ENCODE data around the gene FGFR4. TPM values are rescaled to one million over a fixed set of nuclear protein-coding genes. Genes with fewer than 3 reads are reported as not detected.

FGFR4 gene
- total RNA-seq, 1 donor from 2014 or later = 35.2 TPM

DNA sequence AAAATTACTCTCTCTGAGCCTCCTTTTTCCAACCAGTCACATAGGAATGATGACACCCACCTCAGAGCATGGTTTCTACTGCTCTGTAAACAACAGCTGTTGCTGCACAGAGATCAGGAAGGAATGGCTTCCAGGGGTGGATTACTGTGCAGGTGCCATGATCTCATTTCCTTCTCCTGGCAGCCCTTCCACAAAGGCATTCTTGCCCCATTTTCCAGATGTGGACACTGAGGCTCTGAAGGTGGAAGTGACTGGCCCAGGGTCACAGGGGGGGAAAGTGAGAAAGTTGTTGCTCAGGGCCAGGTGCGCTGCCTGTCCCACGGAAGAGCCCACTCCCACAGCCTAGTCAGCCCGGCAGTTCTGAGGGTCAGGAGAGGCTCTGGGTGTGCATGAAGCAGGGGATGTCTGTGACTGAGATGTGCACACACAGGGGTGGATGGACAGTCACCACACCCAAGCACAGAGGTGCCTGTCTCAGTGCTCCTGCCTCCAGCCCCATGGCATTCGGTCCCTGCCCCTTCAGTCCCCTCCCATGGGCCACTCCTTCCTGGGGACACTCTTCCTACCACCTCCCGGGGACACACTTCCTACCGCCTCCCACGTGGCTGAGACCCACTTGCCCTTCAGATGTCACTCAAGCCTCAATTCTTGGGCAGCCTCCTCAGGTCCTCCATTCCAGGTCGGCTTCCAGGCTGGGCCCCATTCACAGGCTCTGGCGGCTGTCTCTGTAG lies 17.0 kb downstream of the FGFR4 start:
- no peak for DNase-seq (ENCODE audit: low read depth)

- DNase-seq (ENCODE audit: low read depth) = no peak
These were observed 19.2 kb downstream of the FGFR4 start for GRCh38 chr5:177105691-177106476.

DNA sequence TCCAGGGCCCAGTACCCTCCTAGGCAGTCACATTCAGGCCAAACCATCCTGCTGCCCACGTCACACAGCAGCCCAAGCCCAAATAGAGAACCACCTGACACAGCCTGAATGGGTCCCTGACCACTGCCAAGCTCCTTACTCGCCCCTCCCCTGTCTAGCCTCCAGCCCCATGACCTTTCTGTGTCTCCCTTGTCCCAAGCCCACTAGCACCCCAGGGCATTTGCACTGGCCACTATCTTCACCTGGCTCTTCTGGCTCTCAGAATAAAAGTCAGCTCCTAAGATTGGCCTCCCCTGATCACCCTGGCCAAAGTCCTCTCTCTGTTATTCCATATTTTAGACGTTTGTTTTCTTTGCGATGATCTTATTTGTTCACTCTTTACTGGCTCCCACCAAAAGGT lies 20.4 kb downstream of the FGFR4 start:
- no peak for DNase-seq (ENCODE audit: low read depth)

DNA sequence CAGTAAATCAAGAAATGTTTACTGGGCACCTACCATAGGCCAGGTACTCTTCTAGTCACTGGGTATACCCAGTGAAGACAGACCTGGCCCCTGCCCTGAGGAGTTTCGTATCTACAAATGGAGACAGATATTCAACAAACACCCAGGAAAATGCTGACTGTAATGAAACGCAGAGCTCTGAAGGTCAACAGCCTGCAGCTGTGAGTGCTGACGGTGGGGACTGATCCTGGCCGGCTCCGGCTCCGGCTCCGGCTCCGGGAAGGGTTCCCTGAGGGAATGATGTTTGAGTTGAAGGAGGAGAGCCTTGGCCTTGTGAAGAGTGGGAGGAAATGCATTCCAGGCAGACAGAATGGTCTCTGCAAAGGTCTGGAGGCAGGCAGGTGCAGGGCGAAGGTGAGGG lies 23.1 kb downstream of the FGFR4 start:
- no peak for DNase-seq (ENCODE audit: low read depth)

GRCh38 chr5:177111720-177112394 lies 25.1 kb downstream of the FGFR4 start:
- DNase-seq (ENCODE audit: low read depth) = peak; percentile 24

- DNase-seq (ENCODE audit: low read depth) = no peak
These were observed 26.0 kb downstream of the FGFR4 start for GRCh38 chr5:177112589-177113220.

DNA sequence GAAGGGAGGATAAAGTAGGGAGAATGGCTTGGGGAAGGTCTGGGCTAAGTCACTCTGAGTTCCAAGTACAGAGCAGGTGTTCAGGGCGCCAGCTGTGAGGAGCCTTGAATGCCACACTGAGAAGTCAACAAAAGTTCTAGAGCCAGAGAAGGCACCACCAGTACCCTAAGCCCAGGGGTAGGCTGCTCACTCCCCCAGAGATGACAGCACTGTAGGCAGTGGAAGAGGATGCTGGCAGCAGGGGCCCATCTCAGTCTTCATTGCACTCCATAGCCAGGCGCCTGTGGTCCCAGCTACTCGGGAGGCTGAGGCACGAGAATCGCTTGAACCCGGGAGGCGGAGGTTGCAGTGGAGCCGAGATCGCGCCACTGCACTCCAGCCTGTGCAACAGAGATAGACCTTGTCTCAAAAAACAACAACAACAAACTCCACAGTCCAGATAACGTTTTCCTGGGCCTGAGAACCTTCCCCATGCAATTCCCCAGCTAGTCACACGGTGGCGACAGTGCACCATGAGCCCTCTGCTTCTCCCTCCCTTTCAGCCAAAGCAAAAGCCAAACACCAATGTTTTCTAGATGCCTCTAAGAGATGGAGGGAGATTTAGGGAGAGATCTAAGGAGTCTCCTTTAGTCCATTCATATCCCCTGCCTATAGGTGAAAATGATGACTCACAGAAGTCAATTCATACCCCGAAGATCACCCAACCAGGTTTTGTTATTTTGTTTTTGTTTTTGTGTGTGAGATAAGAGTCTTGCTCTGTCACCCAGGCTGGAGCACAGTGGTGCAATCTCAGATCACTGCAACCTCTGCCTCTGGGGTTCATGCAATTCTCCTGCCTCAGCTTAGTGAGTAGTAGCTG lies 27.1 kb downstream of the FGFR4 start:
- peak; percentile 65 for DNase-seq (ENCODE audit: low read depth)

DNA sequence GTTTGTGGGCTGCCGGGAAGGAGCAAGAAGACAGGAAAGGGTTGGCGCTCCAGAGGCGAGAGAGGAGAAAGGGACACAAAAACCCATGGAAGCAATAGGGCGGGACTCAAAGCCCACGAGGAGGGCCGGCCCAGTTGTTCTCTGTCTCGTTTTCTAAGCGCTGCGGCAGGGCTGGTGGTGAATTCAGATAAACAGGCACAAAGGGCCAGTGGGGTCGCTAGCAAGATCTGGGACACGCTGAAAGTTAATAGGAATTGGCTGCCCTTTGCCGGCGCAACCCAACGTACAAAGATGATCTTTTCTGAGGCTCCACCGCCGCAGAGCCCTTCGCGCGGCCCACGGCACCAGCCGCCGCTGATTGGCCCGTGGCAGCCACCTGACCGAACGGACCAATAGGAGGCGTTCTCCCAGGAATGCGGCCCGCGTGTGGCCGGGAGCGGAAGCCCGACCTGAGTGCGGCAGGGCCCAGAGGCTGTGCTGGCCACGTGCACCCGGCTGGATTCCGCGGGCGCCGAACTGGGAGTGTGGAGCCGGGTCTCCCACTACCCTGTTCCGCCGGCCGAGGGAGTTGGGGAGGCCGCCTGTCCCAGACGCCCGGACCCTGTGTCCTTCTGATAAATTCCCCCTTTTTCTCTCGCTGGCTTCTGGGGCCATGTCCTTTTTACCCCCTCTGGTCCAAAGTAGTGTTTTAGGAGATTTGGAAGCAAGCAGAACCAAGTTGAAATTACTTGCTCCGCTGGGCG lies 30.1 kb downstream of the FGFR4 start:
- DNase-seq (ENCODE audit: low read depth) = peak; percentile 55

DNA sequence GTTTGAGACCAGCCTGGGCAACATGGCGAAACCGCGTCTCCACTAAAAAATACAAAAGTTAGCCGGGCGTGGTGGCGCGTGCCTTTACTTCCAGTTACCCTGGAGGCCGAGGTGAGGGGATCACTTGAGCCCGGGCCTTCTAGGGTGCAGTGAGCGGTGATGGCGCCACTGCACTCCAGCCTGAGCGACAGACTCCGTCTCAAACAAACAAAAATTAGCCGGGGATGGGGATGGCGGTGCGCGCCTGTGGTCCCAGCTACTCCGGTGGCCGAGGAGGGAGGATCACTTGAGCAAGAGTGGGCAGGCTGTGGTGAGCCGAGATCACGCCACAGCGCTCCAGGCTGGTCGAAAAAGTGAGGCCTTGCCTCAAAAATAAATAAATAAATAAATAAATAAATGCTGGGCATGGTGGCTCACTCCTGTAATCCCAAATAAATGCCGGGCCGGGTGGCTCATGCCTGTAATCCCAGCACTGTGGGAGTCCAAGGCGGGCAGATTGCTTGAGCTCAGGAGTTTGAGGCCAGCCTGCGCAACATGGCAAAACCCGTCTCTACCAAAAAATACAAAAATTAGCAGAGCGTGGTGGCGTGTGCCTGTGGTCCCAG lies 30.8 kb downstream of the FGFR4 start:
- DNase-seq (ENCODE audit: low read depth) = no peak

DNA sequence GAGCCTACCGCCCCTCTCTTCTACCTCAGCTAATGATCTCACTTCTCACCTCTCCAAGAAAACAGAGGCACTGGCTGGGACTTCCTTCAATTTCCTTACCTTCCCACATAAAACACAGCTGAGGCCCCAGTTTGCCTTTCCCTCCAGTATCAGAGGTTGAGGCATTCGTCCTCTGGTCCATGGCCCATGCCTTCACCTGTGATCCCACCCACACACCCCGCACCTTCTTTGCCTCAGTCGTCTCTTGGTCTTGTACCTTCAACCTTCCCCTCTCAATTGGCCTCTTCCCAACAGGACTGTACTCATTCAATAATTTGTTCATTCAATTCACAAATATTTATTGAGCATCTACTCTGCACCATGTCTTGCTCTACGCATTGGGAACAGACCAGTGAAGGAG lies 35.9 kb downstream of the FGFR4 start:
- no peak for DNase-seq (ENCODE audit: low read depth)

DNA sequence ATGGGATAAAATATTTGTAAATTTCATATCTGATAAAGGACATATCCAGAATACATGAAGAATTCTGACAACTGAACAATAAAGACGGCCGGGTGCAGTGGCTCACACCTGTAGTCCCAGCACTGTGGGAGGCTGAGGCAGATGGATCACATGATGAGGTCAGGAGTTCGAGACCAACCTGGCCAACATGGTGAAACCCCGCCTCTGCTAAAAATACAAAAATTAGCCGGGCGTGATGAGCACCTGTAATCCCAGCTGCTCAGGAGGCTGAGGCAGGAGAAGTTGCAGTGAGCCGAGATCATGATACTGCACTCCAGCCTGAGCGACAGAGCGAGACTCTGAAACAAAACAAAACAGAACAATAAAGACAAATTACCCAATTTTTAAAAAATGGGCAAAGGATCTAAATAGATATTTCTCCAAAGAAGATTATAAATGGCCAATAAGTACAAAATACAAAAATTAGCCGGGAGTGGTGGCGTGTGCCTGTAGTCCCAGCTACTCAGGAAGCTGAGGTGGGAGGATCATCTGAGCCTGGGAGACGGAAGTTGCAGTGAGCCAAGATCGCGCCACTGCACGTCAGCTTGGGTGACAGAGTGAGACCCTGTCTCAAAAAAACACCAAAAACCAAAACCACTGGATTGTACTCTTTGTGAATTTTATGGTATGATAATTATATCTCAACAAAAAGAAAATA lies 37.2 kb downstream of the FGFR4 start:
- DNase-seq (ENCODE audit: low read depth) = no peak

DNA sequence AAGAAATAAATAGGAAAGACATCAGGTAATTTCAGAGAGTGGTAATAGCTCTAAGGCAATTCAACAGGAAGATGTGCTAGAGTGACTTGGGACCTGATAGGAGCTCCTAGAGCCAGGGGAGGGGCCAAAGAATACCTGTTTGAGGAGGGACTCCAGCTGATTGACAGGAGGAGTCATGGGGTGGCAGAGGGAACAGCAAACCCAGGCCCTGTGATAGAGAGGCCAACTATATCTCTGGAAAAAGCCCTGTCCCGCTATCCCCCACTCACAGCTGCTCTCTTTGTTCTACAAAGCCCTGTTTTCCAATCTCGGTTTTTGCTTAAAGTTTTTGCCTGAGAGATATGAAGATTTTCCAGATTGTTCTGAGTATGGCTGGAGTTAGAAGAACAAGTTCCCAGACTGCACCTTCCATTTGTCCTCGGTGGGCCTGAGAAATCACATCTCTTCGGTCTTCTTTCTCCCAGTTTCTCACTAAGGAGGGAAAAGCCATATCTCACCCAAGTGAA lies 37.8 kb downstream of the FGFR4 start:
- DNase-seq (ENCODE audit: low read depth) = no peak

GRCh38 chr5:177126771-177127170 lies 40.1 kb downstream of the FGFR4 start:
- DNase-seq (ENCODE audit: low read depth) = no peak

GRCh38 chr5:177128551-177128981 lies 41.9 kb downstream of the FGFR4 start:
- DNase-seq (ENCODE audit: low read depth) = peak; percentile 27

- DNase-seq (ENCODE audit: low read depth) = no peak
These were observed 43.7 kb downstream of the FGFR4 start for GRCh38 chr5:177130211-177131018.

GRCh38 chr5:177131019-177131320 lies 44.3 kb downstream of the FGFR4 start:
- DNase-seq (ENCODE audit: low read depth) = no peak

GRCh38 chr5:177131352-177132135 lies 44.8 kb downstream of the FGFR4 start:
- DNase-seq (ENCODE audit: low read depth) = no peak
